SKM-1 (cell line): ENCODE data around the gene CYP2A13.
"Not testable (repeated sequence)": the region's sequence is repeated elsewhere in the genome, so short reads cannot be mapped to it uniquely, and the experiment has no call there.

ENCODE experiments used
- DNase-seq: peaks from one replicate; lab custom pipeline; 2025; ENCODE audit not compliant: unreplicated experiment; lab: John Stamatoyannopoulos, UW

The CYP2A13 gene, protein sequence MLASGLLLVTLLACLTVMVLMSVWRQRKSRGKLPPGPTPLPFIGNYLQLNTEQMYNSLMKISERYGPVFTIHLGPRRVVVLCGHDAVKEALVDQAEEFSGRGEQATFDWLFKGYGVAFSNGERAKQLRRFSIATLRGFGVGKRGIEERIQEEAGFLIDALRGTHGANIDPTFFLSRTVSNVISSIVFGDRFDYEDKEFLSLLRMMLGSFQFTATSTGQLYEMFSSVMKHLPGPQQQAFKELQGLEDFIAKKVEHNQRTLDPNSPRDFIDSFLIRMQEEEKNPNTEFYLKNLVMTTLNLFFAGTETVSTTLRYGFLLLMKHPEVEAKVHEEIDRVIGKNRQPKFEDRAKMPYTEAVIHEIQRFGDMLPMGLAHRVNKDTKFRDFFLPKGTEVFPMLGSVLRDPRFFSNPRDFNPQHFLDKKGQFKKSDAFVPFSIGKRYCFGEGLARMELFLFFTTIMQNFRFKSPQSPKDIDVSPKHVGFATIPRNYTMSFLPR

GRCh38 chr19:41088151-41088550 lies at the start of gene CYP2A13:
TSS of gene CYP2A13 (plus strand) at chr19:41088451. CDS start at chr19:41088472, 21 bp downstream.
- no peak for DNase-seq

GRCh38 chr19:41039806-41040205 lies 48.4 kb upstream of the CYP2A13 start:
- DNase-seq, result no peak

DNA sequence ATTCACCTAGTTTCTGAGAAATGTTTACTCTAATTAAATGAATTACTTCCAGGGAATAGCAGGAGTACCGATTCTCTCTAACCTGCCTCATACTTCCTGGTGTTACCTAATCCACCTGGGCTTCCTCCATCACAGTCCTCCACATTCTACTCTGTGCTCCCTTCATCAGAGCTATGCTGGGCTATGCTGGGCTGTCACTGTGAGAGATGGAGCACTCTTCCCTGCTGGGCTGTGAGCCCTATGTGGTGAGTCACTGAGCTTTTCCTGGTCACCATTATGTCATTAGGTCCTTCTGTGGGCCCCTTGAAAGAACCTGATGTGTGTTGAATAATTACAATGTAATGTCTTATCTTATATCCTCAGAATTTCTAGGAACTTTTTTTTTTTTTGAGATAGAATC lies 43.2 kb upstream of the CYP2A13 start:
- DNase-seq, result not testable (repeated sequence)

DNA sequence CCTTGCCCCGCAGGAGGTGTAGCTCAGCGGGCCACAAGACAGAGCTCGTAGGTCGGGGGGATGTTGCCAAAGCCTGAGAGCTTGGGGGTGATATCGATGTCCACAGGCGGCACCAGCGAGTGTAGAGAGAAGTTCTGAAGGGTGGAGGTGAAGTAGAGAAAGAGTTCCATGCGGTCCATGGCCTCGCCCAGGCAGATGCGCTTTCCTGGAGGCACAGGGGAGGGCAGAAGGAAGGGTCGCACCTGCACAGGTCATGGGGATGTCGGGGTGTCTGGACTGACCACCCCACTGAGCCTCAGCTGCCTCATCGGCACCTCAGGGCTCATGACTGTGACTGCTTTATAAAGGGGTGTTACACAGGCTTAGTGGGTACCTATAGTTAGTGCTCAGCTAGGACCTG lies 37.8 kb upstream of the CYP2A13 start:
- no peak for DNase-seq

DNA sequence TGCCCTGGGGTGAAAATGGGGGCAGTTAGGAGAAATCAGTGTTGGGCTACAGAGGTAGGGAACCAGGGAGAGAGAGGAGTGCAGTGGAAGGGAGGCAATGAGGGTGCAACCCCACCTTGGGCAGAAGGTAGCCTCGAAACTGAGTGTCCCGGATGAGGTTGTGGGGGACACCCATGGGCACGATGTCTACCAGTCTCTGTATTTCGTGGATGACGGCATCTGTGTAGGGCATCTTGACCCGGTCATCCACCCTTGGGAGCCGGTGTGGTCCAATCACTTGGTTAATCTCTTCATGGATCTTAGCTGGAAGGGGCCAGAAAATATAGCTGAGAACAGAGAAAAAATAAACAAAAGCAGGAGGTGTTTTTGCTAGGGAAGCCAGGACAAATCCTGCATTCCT lies 36.1 kb upstream of the CYP2A13 start:
- DNase-seq, result not testable (repeated sequence)

GRCh38 chr19:41053331-41053730 lies 34.9 kb upstream of the CYP2A13 start:
- not testable (repeated sequence) for DNase-seq

- no peak for DNase-seq
Observed at GRCh38 chr19:41064974-41065569, 23.2 kb upstream of the CYP2A13 start.

DNA sequence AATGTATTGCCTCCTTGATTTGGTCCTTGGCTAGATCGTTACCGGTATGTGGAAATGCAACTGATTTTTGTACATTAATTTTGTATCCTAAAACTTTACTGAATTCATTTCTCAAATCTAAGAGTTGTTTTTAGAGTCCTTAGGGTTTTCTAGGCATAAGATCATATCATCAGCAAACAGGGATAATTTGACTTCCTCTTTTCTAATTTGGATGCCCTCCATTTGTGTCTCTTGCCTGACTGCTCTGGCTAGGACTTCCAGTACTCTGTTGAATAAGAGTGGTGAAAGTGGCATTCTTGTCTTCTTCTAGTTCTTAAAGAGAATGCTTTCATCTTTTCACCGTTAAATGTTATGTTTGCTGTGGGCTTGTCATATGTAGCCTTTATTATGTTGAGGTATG lies 12.0 kb upstream of the CYP2A13 start:
- DNase-seq, result no peak

GRCh38 chr19:41083516-41083915 lies 4.7 kb upstream of the CYP2A13 start:
- DNase-seq, result no peak

- no peak for DNase-seq
Observed at GRCh38 chr19:41085748-41086415, 2.4 kb upstream of the CYP2A13 start.

DNA sequence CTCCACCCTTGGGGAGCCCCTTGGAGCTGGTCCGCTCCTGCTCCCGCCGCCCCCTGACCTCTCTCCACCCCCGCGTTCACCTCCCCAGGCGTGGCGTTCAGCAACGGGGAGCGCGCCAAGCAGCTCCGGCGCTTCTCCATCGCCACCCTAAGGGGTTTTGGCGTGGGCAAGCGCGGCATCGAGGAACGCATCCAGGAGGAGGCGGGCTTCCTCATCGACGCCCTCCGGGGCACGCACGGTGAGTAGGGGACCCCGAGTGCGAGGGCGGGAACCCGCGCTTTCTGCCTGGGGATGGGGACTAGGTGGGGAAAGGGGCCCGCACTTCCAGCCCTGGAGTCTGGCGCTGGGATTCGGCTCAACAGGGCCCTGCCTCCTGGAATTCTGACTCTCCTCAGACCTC lies 1.7 kb downstream of the CYP2A13 start:
- no peak for DNase-seq

GRCh38 chr19:41095703-41096102 lies 7.5 kb downstream of the CYP2A13 start:
- DNase-seq, result no peak

DNA sequence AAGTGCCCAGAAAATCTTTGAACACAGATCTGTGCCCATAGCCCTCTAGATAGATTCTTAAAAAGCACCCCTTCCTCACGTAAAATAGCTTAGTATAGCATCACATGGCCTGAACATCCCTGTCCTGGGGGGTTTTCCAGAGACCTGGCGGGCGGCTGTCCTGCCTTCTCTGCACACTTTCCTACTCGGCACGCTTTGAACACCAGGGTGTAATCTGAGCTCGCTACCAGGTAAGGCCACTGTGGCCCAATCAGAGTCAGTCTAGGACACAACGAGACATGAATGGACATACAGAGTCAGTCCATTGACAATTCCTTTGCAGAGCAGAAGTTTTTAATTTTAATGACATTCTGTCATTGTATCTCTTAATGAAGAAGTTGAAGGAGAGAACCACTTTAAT lies 8.1 kb downstream of the CYP2A13 start:
- no peak for DNase-seq

DNA sequence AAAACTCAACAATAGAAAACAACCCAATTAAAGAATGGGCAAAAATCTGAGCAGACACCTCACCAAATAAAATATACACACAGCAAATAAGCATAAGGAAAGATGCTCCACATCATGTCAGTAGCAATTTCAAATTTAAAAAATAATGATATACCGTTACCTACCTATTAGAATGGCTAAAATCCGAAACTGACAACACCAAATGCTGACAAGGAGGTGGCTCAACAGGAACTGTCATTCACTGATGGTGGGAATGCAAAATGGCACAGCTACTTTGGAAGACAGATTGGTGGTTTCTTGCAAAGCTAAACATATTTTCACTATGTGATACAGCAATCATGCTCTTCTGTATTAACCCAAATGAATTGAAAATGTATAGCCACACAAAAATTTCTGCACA lies 9.1 kb downstream of the CYP2A13 start:
- DNase-seq, result no peak

GRCh38 chr19:41098762-41099161 lies 10.5 kb downstream of the CYP2A13 start:
- DNase-seq, result no peak

- DNase-seq, result not testable (repeated sequence)
Observed at GRCh38 chr19:41102210-41102609, 14.0 kb downstream of the CYP2A13 start.

- no peak for DNase-seq
Observed at GRCh38 chr19:41106177-41106576, 17.9 kb downstream of the CYP2A13 start.

DNA sequence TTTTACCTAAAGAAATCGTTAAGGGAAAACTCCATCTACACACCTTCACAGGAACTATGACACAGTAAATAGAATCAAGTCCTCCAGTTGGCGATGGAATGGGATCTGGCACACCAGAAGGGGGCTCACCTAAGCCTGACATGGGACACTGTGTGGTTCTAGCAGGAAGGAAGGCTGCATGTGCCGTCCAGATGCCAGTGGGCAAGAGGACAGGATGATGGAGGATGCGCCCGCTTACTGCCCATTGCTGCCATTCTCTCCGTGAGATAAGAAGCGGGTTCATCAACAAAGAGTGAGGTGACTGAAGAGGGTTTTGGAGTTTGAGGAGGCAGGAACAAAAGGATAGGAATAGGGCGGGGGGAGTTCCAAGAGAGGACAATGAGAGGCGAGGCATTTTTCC lies 23.0 kb downstream of the CYP2A13 start:
- DNase-seq, result no peak

DNA sequence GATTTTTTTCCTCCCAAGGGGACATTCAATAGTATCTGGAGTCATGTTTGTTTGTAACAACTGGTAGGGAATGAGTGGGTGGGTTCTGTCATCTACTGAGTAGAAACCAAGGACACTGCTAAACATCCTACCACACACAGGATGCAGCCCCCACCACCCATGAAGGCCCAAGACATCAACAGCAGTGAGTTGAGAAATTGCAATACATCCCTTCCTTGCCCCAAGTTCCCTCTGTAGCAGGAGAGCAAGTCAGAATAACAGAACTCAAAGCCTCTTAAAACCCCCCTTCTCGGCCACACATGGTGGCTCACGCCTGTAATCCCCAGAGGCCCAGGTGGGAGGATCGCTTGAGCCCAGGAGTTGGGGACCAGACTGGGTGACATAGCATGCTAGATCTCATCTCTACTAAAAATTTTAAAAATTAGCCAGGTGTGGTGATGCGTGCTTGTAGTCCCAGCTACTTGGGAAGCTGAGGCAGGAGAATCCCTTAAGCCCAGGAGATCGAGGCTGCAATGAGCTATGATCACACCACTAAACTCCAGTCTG lies 23.6 kb downstream of the CYP2A13 start:
- no peak for DNase-seq

DNA sequence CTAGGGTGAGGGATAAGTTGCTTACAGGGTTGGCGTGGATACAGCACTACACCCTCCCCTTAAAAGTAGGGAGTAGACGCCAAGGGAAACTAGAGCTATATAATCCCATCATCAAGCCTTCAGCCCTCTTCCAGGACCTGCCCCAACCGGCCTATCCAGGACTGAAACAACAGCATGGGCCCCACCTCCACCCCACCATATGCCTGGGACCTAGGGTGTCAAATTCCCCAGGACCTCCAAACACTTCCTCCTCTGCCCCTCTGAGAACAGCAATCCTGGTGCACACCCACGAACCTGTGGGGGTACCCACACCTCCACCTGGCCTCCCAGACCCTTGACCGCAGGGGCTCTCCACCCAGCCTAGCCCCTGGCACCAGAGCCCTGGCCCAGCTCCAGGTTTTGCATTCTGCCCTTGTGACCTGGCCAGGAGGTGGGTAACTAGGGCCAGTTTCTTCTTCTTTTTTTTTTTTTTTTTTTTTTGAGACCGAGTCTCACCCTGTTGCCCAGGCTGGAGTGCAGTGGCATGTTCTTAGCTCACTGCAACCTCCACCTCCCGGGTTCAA lies 24.6 kb downstream of the CYP2A13 start:
- DNase-seq, result no peak

DNA sequence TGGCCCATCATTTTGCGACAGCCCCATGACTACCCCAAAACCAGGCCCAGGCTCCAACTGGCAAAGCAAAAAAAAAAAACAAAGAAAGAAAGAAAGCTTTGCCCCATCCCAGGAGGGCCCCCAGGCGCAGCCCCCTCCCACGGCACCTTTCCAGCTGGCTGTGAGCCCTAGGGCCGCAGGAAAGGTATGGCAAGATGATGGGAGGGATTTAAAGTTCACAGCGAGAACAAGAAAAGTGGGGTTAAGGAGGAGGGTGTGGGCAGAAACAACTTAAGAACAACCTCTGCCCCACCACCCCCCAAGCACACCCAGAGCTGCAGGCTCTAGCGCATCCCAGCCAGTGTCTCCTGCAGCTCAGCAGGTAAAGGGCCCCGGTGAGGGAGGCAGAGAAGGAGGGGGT lies 25.9 kb downstream of the CYP2A13 start, which contains the start of gene CYP2F1:
TSS of gene CYP2F1 (plus strand) at position 301 of the 400 bp plus-strand sequence. CDS start 1,757 bp downstream, outside the sequence.
- no peak for DNase-seq
